ENCODE data around the gene WDR27. TPM values are rescaled to one million over a fixed set of nuclear protein-coding genes. Genes with fewer than 3 reads are reported as not detected.

The WDR27 gene
- total and polyA plus RNA-seq, 2 donors from 2014 or later: 12.3 to 45.0 TPM

DNA sequence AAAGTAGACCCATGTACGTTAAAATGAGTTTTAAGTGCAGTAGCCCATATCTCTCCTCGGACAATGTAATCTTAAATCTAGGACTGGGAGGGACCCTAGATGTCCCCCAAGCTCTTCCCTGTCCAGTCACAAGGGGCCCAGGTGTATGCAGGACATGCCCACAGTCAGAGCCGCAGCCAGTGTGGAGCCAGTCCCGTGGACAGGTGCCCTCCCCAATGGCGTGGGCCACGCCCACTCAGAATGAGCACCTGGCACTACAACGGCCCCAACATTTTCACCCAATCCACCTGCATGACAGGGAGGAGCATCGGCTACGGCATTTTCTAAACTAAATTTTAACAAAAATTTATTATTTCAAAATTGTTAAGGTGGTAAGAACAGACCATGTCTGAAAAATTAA, 53.2 kb downstream of the WDR27 start:
- DNase-seq: no peak
- no peaks in the 10 kb centered on the region for H3K27me3 ChIP-seq (ENCODE audit: control insufficient read depth, insufficient read depth, low read length)
- no peak overlapping the region for H3K4me3 ChIP-seq (ENCODE audit: low read length in 3 of 3)
- TF ChIP-seq, protein P1, sequence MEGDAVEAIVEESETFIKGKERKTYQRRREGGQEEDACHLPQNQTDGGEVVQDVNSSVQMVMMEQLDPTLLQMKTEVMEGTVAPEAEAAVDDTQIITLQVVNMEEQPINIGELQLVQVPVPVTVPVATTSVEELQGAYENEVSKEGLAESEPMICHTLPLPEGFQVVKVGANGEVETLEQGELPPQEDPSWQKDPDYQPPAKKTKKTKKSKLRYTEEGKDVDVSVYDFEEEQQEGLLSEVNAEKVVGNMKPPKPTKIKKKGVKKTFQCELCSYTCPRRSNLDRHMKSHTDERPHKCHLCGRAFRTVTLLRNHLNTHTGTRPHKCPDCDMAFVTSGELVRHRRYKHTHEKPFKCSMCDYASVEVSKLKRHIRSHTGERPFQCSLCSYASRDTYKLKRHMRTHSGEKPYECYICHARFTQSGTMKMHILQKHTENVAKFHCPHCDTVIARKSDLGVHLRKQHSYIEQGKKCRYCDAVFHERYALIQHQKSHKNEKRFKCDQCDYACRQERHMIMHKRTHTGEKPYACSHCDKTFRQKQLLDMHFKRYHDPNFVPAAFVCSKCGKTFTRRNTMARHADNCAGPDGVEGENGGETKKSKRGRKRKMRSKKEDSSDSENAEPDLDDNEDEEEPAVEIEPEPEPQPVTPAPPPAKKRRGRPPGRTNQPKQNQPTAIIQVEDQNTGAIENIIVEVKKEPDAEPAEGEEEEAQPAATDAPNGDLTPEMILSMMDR (IDR thresholded peaks at IDR 0.05; ENCODE audit: borderline replicate concordance, extremely low read depth, insufficient read depth): no peak
- H3K9ac ChIP-seq (ENCODE audit: low read length in 3 of 3): no peak overlapping the region
- no peaks in the 10 kb centered on the region for H3K4me1 ChIP-seq (ENCODE audit: control insufficient read depth in 2 of 3, insufficient read depth in 2 of 3, low read depth in 1 of 3, low read length in 3 of 3)
- H3K9me3 ChIP-seq (ENCODE audit: control insufficient read depth in 2 of 3, insufficient read depth in 1 of 3, low read length in 3 of 3): no peaks in the 10 kb centered on the region
- peaks cover 0 to 2% (median 0%) of the 10 kb centered on the region in 3 donors for H3K36me3 ChIP-seq (ENCODE audit: control insufficient read depth in 2 of 3, insufficient read depth in 3 of 3, low read length in 3 of 3)
- no peak overlapping the region for H3K27ac ChIP-seq (ENCODE audit: low read depth in 2 of 2, low read length in 2 of 2)
- no peak for FAIRE-seq
- intact Hi-C loops (cut with DNase I): no loop called here

DNA sequence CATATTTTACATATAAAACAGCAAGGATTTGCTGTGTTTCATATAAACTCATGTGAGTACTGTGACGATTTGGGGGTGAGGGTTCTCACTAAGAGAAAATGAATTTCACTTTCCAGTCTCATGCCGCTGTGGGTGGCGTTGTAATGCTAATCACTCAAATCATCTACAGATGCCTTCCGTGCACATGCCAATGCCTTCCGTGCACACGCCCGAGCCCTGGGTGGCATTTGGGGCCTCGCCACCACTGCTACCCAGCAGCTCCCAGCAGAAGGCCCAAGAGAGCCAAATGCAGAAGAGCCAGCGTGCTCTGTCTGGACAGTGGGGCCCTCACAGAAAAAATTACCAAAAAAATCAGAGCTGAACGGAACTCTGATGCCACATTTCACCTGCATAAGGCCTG, 53.7 kb downstream of the WDR27 start:
- intact Hi-C loops (cut with DNase I): no loop called here
- H3K36me3 ChIP-seq (ENCODE audit: control insufficient read depth in 2 of 3, insufficient read depth in 3 of 3, low read length in 3 of 3): peaks cover 0 to 2% (median 0%) of the 10 kb centered on the region in 3 donors
- TF ChIP-seq, protein P1 (IDR thresholded peaks at IDR 0.05; ENCODE audit: borderline replicate concordance, extremely low read depth, insufficient read depth): no peak
- no peak overlapping the region for H3K4me3 ChIP-seq (ENCODE audit: low read length in 3 of 3)
- DNase-seq (no peak), FAIRE-seq (no peak)
- no peaks in the 10 kb centered on the region for H3K9me3 ChIP-seq (ENCODE audit: control insufficient read depth in 2 of 3, insufficient read depth in 1 of 3, low read length in 3 of 3)
- H3K27ac ChIP-seq (ENCODE audit: low read depth in 2 of 2, low read length in 2 of 2): no peak overlapping the region
- no peaks in the 10 kb centered on the region for H3K27me3 ChIP-seq (ENCODE audit: control insufficient read depth, insufficient read depth, low read length)
- no peaks in the 10 kb centered on the region for H3K4me1 ChIP-seq (ENCODE audit: control insufficient read depth in 2 of 3, insufficient read depth in 2 of 3, low read depth in 1 of 3, low read length in 3 of 3)
- no peak overlapping the region for H3K9ac ChIP-seq (ENCODE audit: low read length in 3 of 3)

DNA sequence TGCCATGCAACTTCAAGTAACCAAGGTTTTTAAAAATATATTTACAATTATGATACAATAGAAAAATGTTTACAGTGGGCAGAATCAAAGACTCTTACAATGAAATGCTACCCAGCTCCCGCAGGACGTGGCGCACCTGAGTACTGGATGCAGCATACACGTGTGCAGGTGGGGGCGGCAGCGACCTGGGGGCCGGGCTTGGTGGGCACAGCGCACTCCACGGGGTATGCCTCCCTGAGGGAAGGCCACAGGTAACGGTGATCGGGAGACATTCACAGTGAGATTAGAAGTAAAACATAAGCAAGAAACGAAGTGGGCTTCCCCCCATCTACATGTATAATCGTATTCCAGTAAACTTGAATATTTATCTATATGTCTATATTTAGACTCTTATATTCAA, 54.2 kb downstream of the WDR27 start:
- no peak for DNase-seq
- intact Hi-C loops (cut with DNase I): no loop called here
- Histone ChIP-seq H3K4me1 (ENCODE audit: control insufficient read depth in 2 of 3, insufficient read depth in 2 of 3, low read depth in 1 of 3, low read length in 3 of 3) (no peaks in the 10 kb centered on the region), H3K27me3 (ENCODE audit: control insufficient read depth, insufficient read depth, low read length) (no peaks in the 10 kb centered on the region), H3K9ac (ENCODE audit: low read length in 3 of 3) (no peak overlapping the region), H3K4me3 (ENCODE audit: low read length in 3 of 3) (no peak overlapping the region), H3K9me3 (ENCODE audit: control insufficient read depth in 2 of 3, insufficient read depth in 1 of 3, low read length in 3 of 3) (no peaks in the 10 kb centered on the region), H3K27ac (ENCODE audit: low read depth in 2 of 2, low read length in 2 of 2) (no peak overlapping the region), H3K36me3 (ENCODE audit: control insufficient read depth in 2 of 3, insufficient read depth in 3 of 3, low read length in 3 of 3) (peaks cover 0 to 2% (median 0%) of the 10 kb centered on the region in 3 donors)
- TF ChIP-seq, protein P1 (IDR thresholded peaks at IDR 0.05; ENCODE audit: borderline replicate concordance, extremely low read depth, insufficient read depth): no peak
- FAIRE-seq: no peak

Measured in kidney (tissue), 14 donors.